Gastrocnemius medialis (tissue), 4 donors: ENCODE results near the gene WWOX. TPM values are rescaled to one million over a fixed set of nuclear protein-coding genes. Genes with fewer than 3 reads are reported as not detected.

Experiments
- ATAC-seq, 2 donors: fragments of 150-250 bp; one replicate each; pipeline ENCODE4 v1.9.1; 2016
- DNase-seq, 2 donors: peaks; one replicate each; pipeline ENCODE4 v3.0.0-alpha.2; 2019
- H3K27ac ChIP-seq, 4 donors: fragments of 200-600 bp; sonication (generic); 1 replicate in 1 of 4; 2 replicates in 3 of 4; pipeline ENCODE4 v1.5.1; 2016 to 2018; ENCODE audit warnings: mild to moderate bottlenecking in 2 of 4, moderate library complexity in 1 of 4
- H3K27me3 ChIP-seq, 3 donors: fragments of 200-600 bp; sonication (generic) in 2 of 3; 1 replicate in 1 of 3; 2 replicates in 2 of 3; pipeline versions ENCODE4 v1.5.1 to v1.6.0; 2016 to 2019; ENCODE audit warnings: mild to moderate bottlenecking in 1 of 3, moderate library complexity in 1 of 3
- H3K36me3 ChIP-seq, 2 donors: fragments of 200-600 bp; sonication (generic) in 1 of 2; one replicate each; pipeline ENCODE4 v1.5.1; 2017 to 2018
- H3K4me1 ChIP-seq, 2 donors: fragments of 200-600 bp; sonication (generic) in 1 of 2; one replicate each; pipeline ENCODE4 v1.5.1; 2016 to 2017; ENCODE audit warnings: mild to moderate bottlenecking in 2 of 2
- H3K4me3 ChIP-seq, 4 donors: fragments of 200-600 bp; sonication (generic) in 3 of 4; 1 replicate in 1 of 4; 2 replicates in 3 of 4; pipeline ENCODE4 v1.5.1; 2016 to 2019; ENCODE audit warnings: mild to moderate bottlenecking in 2 of 4
- H3K9me3 ChIP-seq, 3 donors: fragments of 200-600 bp; sonication (generic) in 2 of 3; 1 replicate in 1 of 3; 2 replicates in 2 of 3; pipeline ENCODE4 v1.5.1; 2016 to 2019
- CTCF ChIP-seq, 5 experiments: fragments of 450-650 bp in 3 of 5; fragments of 200-600 bp in 2 of 5; sonication (generic) in 2 of 5; IDR thresholded peaks in 4 of 5; conservative IDR thresholded peaks in 1 of 5; 1 replicate in 4 of 5; 2 replicates in 1 of 5; pipeline ENCODE4 v1.5.1; 2016 to 2019; ENCODE audit warnings: antibody characterized with exemption in 5 of 5, mild to moderate bottlenecking in 3 of 5, moderate library complexity in 3 of 5
- POLR2A ChIP-seq, 2 donors: fragments of 450-650 bp; IDR thresholded peaks; one replicate each; pipeline ENCODE4 v1.6.1; 2017; ENCODE audit warnings: antibody characterized with exemption in 2 of 2, mild to moderate bottlenecking in 2 of 2, moderate library complexity in 2 of 2
- in situ Hi-C, 4 donors: fragments of 200-750 bp; cut with MboI; loops; one replicate each; pipeline versions ENCODE4 v1.15.0 to v1.8.0; 2017; ENCODE audit warnings: low sequenced_read_pairs in 4 of 4
- intact Hi-C: fragments of 100-400 bp; cut with DNase I; formaldehyde crosslinking; loops from one replicate; pipeline ENCODE4 v1.15.1; 2023; ENCODE audit warnings: low total_unique reads
- total RNA-seq, 4 donors: library from RNA; depleted of rRNA; stranded (reverse); fragments of >200 nt; gene quantifications; one replicate each; pipeline versions ENCODE4 v1.1.0 to v1.2.3, GENCODE V29; 2016

WWOX gene
- total RNA-seq, 4 donors from 2014 or later: 3.3 to 13.0 (median 6.0) TPM

DNA sequence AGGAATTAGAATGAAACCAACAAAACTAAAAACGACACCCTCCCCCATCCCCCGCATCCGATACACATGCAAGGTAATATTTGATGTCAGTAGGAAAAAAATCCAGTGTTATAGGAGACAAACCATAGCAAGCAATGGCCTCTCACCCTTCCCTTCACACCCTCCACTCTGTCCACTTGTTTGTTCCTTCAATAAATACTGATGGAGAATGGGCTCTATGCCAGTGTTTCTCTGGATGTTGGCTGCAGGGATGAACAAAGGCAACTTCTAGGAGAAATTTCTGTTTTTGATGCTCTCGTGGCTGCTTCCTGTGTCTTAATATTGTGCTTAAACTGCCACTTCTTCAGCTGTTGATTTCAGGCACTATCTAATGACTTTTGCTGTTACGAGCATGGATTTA lies 98.8 kb downstream of the WWOX start:
- TF ChIP-seq CTCF (IDR thresholded peaks at IDR 0.05 in 4 of 5, conservative IDR thresholded peaks at IDR 0.05 in 1 of 5) (no peak), POLR2A (IDR thresholded peaks at IDR 0.05) (no peak)
- in situ Hi-C loops: no loop called here

DNA sequence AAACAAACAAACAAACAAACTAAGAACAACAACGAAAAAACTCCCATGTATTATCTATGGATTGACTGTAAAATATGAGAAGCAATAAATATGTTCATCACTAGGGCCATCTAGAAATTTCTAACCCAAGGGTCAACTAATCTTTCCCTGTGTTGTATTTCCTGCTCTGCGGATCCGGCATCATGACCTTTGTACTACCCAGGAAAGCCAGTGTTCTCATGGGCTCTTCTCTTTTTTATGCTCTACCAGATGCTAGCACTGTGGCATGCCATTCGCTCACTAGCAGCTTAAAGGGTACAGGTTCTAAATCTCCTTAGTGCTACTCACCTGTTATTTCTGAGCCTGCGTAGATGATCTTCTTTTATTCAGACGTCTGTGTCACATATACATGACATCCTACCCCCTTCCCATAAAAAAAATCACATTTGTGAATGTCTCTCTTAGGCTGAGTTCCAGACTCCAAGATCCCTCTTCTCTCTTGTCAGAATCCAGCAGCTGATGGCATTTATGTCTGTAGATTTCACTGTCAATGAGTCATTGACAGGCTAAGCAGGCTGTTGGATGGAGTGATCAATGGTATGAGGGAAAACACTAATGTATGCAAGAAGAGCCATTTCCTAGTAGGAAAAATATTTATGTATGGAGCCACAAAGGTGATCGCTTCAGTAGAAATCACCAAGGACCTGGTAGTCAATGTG lies 100.0 kb downstream of the WWOX start:
- TF ChIP-seq CTCF (IDR thresholded peaks at IDR 0.05 in 4 of 5, conservative IDR thresholded peaks at IDR 0.05 in 1 of 5) (no peak), POLR2A (IDR thresholded peaks at IDR 0.05) (no peak)
- Histone ChIP-seq H3K27ac (no peak overlapping the region), H3K36me3 (no peaks in the 10 kb centered on the region), H3K9me3 (no peaks in the 10 kb centered on the region), H3K4me1 (no peaks in the 10 kb centered on the region), H3K27me3 (no peaks in the 10 kb centered on the region), H3K4me3 (no peak overlapping the region)
- in situ Hi-C loops: no loop called here
- intact Hi-C loops: no loop called here
- DNase-seq (no peak), ATAC-seq (no peak)

More for the DNA sequence above, 98.8 kb downstream of the WWOX start:
- no peaks in the 10 kb centered on the region for H3K9me3 ChIP-seq
- DNase-seq: no peak
- no peak overlapping the region for H3K27ac ChIP-seq
- no peaks in the 10 kb centered on the region for H3K27me3 ChIP-seq
- no peak for ATAC-seq
- no peak overlapping the region for H3K4me3 ChIP-seq
- no peaks in the 10 kb centered on the region for H3K36me3 ChIP-seq
- H3K4me1 ChIP-seq: no peaks in the 10 kb centered on the region
- intact Hi-C loops: no loop called here

- no peaks in the 10 kb centered on the region for H3K36me3 ChIP-seq
- in situ Hi-C loops: no loop called here
- H3K4me3 ChIP-seq: no peak overlapping the region
- no peaks in the 10 kb centered on the region for H3K9me3 ChIP-seq
- intact Hi-C loops: no loop called here
- no peak for TF ChIP-seq CTCF (IDR thresholded peaks at IDR 0.05 in 4 of 5, conservative IDR thresholded peaks at IDR 0.05 in 1 of 5)
- no peak for TF ChIP-seq POLR2A (IDR thresholded peaks at IDR 0.05)
- no peak for DNase-seq
- no peak for ATAC-seq
- H3K4me1 ChIP-seq: no peaks in the 10 kb centered on the region
- no peak overlapping the region for H3K27ac ChIP-seq
- H3K27me3 ChIP-seq: no peaks in the 10 kb centered on the region
These were observed 100.6 kb downstream of the WWOX start for GRCh38 chr16:78200023-78200389.

DNA sequence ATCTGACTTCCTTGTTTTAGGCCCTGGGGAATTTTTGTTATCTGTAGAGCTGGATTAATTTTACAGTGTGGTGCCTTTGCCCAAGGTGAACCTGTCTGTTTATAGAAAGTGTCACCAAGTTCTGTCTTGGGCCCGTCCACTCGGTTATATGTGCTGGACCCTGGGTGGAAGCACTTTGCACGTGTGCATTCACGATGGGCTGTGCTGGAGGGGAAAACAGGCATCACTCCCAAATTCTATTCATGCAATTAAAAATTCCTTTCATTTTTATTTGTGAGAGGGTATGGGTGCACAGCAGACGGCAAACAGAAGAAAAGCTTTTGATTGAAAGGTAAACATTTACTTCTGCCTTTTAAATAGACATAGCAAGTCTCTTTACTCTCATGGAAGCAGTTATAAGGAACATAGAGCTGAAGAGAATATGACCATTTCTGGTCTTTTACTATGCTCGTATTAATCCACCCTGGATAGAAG lies 101.2 kb downstream of the WWOX start:
- no peak for ATAC-seq
- Histone ChIP-seq H3K27me3 (no peaks in the 10 kb centered on the region), H3K9me3 (no peaks in the 10 kb centered on the region), H3K27ac (no peak overlapping the region), H3K4me3 (no peak overlapping the region), H3K36me3 (no peaks in the 10 kb centered on the region), H3K4me1 (no peaks in the 10 kb centered on the region)
- intact Hi-C loops: no loop called here
- no peak for DNase-seq
- in situ Hi-C loops: no loop called here
- TF ChIP-seq POLR2A (IDR thresholded peaks at IDR 0.05) (no peak), CTCF (IDR thresholded peaks at IDR 0.05 in 4 of 5, conservative IDR thresholded peaks at IDR 0.05 in 1 of 5) (no peak)

- Histone ChIP-seq H3K4me3 (no peak overlapping the region), H3K9me3 (no peaks in the 10 kb centered on the region), H3K36me3 (no peaks in the 10 kb centered on the region), H3K27me3 (no peaks in the 10 kb centered on the region), H3K27ac (no peak overlapping the region), H3K4me1 (no peaks in the 10 kb centered on the region)
- no peak for TF ChIP-seq CTCF (IDR thresholded peaks at IDR 0.05 in 4 of 5, conservative IDR thresholded peaks at IDR 0.05 in 1 of 5)
- no peak for TF ChIP-seq POLR2A (IDR thresholded peaks at IDR 0.05)
- intact Hi-C loops (no loop called here), in situ Hi-C loops (no loop called here)
- no peak for DNase-seq
- ATAC-seq: no peak
These were observed 106.1 kb downstream of the WWOX start for GRCh38 chr16:78205506-78205905.
